ENCODE results near the gene SPATS2L. TPM values are rescaled to one million over a fixed set of nuclear protein-coding genes. Genes with fewer than 3 reads are reported as not detected.

SPATS2L gene
- polyA plus RNA-seq, 1 of the 3 experiments (the other 2 are of a cell fraction): 86.8 TPM

DNA sequence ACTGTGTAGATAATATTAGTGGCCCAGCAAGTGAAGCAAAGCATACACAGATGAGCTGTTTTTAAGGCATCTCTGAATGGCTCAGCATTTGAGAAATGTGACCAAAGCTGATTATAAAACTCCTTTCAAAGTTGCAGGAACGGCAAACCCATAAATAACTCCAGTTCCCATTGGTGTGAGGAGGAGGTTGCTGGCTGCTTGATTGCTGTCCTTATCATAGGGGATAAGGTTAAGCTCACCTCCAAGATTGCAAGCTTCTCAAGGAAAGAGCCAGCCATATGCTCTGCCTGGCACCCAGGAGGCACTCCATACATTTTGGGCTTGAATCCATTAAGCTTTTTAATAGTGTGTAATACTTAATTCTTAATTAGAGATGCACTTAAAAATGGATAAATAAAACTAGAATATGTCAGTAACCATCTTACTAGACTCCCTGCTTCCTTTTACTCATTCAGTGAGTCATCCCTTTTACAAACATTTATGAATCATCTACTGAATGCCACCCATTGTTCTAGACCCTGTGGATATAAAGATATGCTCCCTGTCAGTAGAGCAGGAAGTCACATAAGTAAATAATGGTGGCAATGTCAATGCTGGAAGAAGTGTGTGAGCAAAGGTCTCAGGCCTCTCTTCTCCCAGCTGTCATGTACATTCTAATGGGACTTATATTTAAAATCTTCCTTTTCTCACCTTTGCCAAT lies 99.3 kb downstream of the SPATS2L start (continued):
- TF ChIP-seq, protein P1, sequence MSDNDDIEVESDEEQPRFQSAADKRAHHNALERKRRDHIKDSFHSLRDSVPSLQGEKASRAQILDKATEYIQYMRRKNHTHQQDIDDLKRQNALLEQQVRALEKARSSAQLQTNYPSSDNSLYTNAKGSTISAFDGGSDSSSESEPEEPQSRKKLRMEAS (IDR thresholded peaks at IDR 0.05; ENCODE audit: low read depth): peak; percentile 49
- TF ChIP-seq RFX5 (IDR thresholded peaks at IDR 0.05; ENCODE audit: low read length) (no peak), NFIC (IDR thresholded peaks at IDR 0.05; ENCODE audit: borderline replicate concordance) (peak; percentile 53), SIN3A (IDR thresholded peaks at IDR 0.05; ENCODE audit: borderline replicate concordance, low read depth, low read length) (no peak), JUND (IDR thresholded peaks at IDR 0.05) (peak; percentile 95), SMC3 (IDR thresholded peaks at IDR 0.05; ENCODE audit: low read depth, low read length) (no peak), CHD2 (IDR thresholded peaks at IDR 0.05; ENCODE audit: low read length, partially characterized antibody) (no peak), RXRA (IDR thresholded peaks at IDR 0.05; ENCODE audit: borderline replicate concordance, low read depth) (peak; percentile 79), GATA2 (CRISPR knock-in tag; IDR thresholded peaks at IDR 0.05) (no peak)
- TF ChIP-seq, protein P2, sequence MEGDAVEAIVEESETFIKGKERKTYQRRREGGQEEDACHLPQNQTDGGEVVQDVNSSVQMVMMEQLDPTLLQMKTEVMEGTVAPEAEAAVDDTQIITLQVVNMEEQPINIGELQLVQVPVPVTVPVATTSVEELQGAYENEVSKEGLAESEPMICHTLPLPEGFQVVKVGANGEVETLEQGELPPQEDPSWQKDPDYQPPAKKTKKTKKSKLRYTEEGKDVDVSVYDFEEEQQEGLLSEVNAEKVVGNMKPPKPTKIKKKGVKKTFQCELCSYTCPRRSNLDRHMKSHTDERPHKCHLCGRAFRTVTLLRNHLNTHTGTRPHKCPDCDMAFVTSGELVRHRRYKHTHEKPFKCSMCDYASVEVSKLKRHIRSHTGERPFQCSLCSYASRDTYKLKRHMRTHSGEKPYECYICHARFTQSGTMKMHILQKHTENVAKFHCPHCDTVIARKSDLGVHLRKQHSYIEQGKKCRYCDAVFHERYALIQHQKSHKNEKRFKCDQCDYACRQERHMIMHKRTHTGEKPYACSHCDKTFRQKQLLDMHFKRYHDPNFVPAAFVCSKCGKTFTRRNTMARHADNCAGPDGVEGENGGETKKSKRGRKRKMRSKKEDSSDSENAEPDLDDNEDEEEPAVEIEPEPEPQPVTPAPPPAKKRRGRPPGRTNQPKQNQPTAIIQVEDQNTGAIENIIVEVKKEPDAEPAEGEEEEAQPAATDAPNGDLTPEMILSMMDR (IDR thresholded peaks at IDR 0.05): no peak

DNA sequence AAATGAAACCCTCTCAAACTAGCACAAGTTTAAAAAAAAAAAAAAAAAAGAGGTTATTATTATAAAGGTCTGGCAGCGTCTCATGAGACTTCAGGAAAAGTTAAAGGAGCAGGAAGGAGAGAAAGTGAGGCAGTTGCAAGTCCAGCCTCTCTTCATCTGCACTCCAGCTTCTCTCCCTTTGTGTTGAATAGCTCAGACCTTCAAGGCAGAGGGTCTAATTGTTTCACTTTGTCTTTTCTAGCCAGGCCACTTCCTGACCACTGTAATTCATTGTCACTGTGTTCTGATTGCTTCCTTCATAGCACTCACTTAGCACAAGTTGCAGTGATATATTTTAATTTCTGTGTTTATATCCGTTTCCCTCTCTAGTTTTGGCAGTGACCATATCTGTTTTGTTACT lies 99.9 kb downstream of the SPATS2L start:
- no peak overlapping the region for H2AFZ ChIP-seq (ENCODE audit: low read depth)
- H3K27me3 ChIP-seq (ENCODE audit: insufficient read depth): no peaks in the 10 kb centered on the region
- peaks cover 0 to 4% of the 10 kb centered on the region in 2 experiments for H3K36me3 ChIP-seq (replicated peaks in 1 of 2; ENCODE audit: control insufficient read depth in 1 of 2, insufficient read depth in 2 of 2, low read length in 1 of 2)
- H4K20me1 ChIP-seq (ENCODE audit: insufficient read depth): no peaks in the 10 kb centered on the region
- no peak overlapping the region for H3K4me3 ChIP-seq (ENCODE audit: low read depth in 2 of 2, low read length in 1 of 2)
- peaks cover 57% of the 10 kb centered on the region; the same call in 1 of the 2 replicates for H3K79me2 ChIP-seq (ENCODE audit: insufficient read depth)
- no peaks in the 10 kb centered on the region for H3K9me3 ChIP-seq
- H3F3A ChIP-seq (replicated peaks; ENCODE audit: insufficient read depth): peaks cover 60% of the 10 kb centered on the region
- peak overlapping the region; percentile 40; the same call in 1 of the 2 replicates for H3K9ac ChIP-seq
- TF ChIP-seq, protein P3, sequence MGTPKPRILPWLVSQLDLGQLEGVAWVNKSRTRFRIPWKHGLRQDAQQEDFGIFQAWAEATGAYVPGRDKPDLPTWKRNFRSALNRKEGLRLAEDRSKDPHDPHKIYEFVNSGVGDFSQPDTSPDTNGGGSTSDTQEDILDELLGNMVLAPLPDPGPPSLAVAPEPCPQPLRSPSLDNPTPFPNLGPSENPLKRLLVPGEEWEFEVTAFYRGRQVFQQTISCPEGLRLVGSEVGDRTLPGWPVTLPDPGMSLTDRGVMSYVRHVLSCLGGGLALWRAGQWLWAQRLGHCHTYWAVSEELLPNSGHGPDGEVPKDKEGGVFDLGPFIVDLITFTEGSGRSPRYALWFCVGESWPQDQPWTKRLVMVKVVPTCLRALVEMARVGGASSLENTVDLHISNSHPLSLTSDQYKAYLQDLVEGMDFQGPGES (IDR thresholded peaks at IDR 0.05; ENCODE audit: low read depth, low read length): no peak
- TF ChIP-seq CHD2 (IDR thresholded peaks at IDR 0.05; ENCODE audit: low read length, partially characterized antibody) (no peak), GABPA (IDR thresholded peaks at IDR 0.05; ENCODE audit: low read depth) (no peak)
- peaks cover 2 to 45% of the 10 kb centered on the region in 2 experiments for H3K4me1 ChIP-seq (ENCODE audit: control insufficient read depth in 1 of 2, insufficient read depth in 2 of 2, low read depth in 1 of 2, low read length in 1 of 2)
- peak overlapping the region; percentile 72 to 95; a peak in 3 of 4 replicates for H3K27ac ChIP-seq (ENCODE audit: low read depth in 2 of 2, low read length in 1 of 2)
- POLR2A ChIA-PET: no interaction called here
- CTCF ChIA-PET: interaction anchor here (1.1 to 1.7 kb wide), 4 partner anchors 11 to 421 kb away, joined by 3 to 5 read pairs (median 4); no protein-coding TSS in a partner anchor
- peak overlapping the region; percentile 72 for H3K4me2 ChIP-seq
- WGBS (ENCODE audit: low lambda C conversion rate): 14% methylated on average over 2 of the region's 2 CpGs
- DNase-seq: no peak
- H3K9me2 ChIP-seq: no peaks in the 10 kb centered on the region
